A549 (cell line): ENCODE results near the gene CDK16.

Experiments used
- CBX8 ChIP-seq: fragments of 200-600 bp; sonication (generic); IDR thresholded peaks from 2 replicates; pipeline ENCODE4 v1.6.1; 2016
- CTCF ChIP-seq: fragments of >200 bp; sonication (Bioruptor Twin); formaldehyde crosslinking; IDR thresholded peaks from 3 replicates; pipeline ENCODE4 v1.5.1; 2016
- SMC3 ChIP-seq: fragments of >200 bp; sonication (Bioruptor Twin); formaldehyde crosslinking; IDR thresholded peaks from 3 replicates; pipeline ENCODE4 v1.6.1; 2018; ENCODE audit warnings: inconsistent platforms

- TF ChIP-seq CBX8 (no peak), CTCF (no peak), SMC3 (no peak)
Observed at GRCh38 chrX:47226531-47227333, 8.3 kb downstream of the CDK16 start.
